ENCODE data around the gene ISCA1. TPM values are rescaled to one million over a fixed set of nuclear protein-coding genes. Genes with fewer than 3 reads are reported as not detected.

Gene ISCA1
- total RNA-seq, 1 donor from 2014 or later = 20.6 TPM

DNA sequence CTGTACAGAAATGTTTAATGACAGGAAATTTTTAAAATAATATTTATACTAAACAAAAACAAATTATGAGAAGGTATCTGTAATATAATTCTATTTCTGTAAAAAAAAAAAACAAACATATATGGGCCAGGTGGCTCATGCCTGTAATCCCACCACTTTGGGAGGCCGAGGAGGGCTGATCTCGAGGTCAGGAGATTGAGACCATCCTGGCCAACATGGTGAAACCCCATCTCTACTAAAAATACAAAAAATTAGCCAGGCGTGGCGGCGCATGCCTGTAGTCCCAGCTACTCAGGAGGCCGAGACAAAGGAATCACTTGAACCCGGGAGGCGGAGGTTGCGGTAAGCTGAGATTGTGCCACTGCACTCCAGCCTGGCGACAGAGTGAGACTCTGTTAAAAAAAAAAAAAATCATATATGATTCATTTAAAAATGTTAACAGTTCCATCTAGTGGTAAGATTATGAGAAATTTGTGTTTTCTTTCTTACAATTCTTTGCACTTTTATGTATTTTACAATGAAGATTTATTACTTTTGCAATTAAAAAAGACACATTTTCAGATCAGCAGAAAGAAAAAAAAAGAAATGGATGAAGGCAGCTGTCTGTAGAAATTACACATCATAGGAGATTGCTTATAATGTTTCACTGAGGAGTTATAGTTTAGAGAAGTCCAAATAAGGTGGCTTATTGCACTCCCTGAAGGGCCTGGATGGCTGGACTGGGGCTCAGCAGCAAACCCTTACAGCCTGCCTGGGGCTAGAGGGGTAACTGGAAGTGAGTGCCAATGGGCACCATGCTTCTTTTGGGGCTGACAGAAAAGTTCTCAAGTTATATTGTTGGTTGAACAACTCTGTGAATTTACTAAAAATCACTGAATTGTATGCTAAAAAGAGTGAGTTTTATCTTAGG, 43.2 kb downstream of the ISCA1 start:
- DNase-seq (ENCODE audit: low spot score in 2 of 2) = no peak
- Histone ChIP-seq H3K27ac (no peak overlapping the region), H3K36me3 (no peaks in the 10 kb centered on the region), H3K4me3 (no peak overlapping the region), H3K4me1 (no peaks in the 10 kb centered on the region), H3K9me3 (no peaks in the 10 kb centered on the region), H3K27me3 (no peaks in the 10 kb centered on the region)
- TF ChIP-seq, protein P1, sequence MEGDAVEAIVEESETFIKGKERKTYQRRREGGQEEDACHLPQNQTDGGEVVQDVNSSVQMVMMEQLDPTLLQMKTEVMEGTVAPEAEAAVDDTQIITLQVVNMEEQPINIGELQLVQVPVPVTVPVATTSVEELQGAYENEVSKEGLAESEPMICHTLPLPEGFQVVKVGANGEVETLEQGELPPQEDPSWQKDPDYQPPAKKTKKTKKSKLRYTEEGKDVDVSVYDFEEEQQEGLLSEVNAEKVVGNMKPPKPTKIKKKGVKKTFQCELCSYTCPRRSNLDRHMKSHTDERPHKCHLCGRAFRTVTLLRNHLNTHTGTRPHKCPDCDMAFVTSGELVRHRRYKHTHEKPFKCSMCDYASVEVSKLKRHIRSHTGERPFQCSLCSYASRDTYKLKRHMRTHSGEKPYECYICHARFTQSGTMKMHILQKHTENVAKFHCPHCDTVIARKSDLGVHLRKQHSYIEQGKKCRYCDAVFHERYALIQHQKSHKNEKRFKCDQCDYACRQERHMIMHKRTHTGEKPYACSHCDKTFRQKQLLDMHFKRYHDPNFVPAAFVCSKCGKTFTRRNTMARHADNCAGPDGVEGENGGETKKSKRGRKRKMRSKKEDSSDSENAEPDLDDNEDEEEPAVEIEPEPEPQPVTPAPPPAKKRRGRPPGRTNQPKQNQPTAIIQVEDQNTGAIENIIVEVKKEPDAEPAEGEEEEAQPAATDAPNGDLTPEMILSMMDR (IDR thresholded peaks at IDR 0.05) = peak in 1 of 3 experiments; percentile 30
- intact Hi-C loops (cut with DNase I) = no loop called here

DNA sequence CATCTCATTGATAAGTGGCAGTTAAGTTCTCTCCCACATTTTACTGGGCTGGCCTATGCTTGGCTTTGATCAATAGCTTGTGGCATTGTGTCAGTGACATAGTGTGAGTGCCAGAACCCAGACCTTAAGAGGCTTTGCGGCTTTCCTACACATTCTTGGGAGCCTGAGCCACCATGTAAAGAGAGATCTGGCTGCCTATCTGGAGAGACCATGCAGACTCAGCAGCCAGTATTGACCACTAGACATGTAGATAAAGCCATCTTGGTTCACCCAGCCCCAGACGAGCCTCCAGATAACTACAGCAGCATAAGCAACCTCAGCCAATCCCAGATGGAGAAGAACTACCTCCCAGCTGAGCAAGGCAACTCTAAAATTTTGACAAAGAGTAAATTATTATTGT, 51.5 kb downstream of the ISCA1 start:
- Histone ChIP-seq H3K9me3 (no peaks in the 10 kb centered on the region), H3K36me3 (no peaks in the 10 kb centered on the region), H3K4me1 (no peaks in the 10 kb centered on the region), H3K27ac (no peak overlapping the region), H3K4me3 (no peak overlapping the region), H3K27me3 (no peaks in the 10 kb centered on the region)
- DNase-seq (ENCODE audit: low spot score in 2 of 2) = no peak
- TF ChIP-seq, protein P1 (IDR thresholded peaks at IDR 0.05) = no peak
- intact Hi-C loops (cut with DNase I) = no loop called here

DNA sequence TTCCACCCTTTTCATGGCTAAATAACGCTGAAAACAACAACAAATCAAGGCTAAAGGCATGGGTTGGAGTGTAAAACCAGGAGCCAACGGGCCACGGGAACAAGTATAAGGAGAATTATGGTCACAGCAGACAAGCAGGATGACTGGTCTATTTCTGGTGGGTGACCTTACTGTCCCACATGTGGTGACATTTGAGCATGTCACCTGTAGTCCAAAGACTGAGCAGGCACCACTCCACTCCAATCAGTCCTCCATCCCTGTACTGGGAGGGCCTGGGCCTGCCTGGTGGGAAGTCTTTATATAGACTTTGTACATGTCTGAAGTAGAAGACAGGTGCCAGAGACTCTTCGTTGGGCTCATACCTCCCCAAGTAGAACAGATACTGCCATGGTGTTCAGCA, 59.7 kb downstream of the ISCA1 start:
- Histone ChIP-seq H3K9me3 (no peaks in the 10 kb centered on the region), H3K4me1 (no peaks in the 10 kb centered on the region), H3K27me3 (no peaks in the 10 kb centered on the region), H3K36me3 (no peaks in the 10 kb centered on the region), H3K27ac (no peak overlapping the region), H3K4me3 (no peak overlapping the region)
- TF ChIP-seq, protein P1 (IDR thresholded peaks at IDR 0.05) = no peak
- intact Hi-C loops (cut with DNase I) = no loop called here
- DNase-seq (ENCODE audit: low spot score in 2 of 2) = no peak

DNA sequence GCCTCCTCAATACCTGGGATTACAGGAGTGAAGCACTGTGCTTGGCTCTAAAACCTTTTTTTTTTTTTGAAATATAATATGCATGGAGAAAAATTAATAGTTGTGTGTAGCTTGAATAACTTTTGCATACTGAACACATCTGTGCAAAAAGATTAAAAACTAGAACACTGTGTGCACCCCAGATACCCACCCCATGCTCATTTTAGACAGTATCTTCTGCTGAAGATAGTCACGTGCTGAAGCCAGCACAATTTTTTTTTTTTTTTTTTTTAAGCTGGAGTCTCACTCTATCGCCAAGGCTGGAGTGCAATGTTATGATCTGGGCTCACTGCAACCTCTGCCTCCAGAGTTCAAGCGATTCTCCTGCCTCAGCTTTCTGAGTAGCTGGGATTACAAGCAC, 62.7 kb downstream of the ISCA1 start:
- TF ChIP-seq, protein P1 (IDR thresholded peaks at IDR 0.05) = no peak
- Histone ChIP-seq H3K36me3 (no peaks in the 10 kb centered on the region), H3K4me1 (no peaks in the 10 kb centered on the region)

DNA sequence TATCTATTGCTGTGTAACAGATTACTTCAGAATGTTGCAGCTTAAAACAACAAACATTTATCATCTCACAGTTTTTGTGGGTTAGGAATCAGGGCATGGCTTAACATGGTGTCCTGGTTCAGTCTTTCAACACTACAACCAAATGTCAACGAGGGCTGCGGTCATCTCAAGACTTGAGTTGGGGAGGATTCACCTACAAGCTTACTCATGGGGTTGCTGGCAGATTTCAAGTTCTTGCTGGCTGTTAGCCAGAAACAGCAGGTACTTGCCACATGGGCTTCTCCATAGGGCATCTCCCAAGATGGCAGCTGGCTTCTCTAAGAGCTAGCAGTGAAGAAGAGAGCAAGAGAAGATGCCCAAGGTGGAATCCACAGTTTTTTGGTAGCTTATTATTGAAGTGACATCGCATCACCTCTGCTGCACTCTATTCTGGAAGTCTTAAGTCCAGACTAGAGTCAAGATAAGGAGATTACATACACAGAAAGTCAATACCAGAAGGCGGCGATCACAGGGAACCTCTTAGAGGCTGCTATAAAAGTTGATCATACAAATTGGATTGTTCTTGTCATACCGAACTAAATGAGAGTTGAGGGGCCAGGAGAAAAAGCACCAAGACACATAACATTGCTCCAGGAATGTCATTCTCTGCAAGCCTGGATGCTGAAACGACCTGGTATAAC, 65.1 kb downstream of the ISCA1 start:
- TF ChIP-seq, protein P1 (IDR thresholded peaks at IDR 0.05) = no peak
- H3K27ac ChIP-seq = no peak overlapping the region
- no peaks in the 10 kb centered on the region for H3K4me1 ChIP-seq
- H3K36me3 ChIP-seq = no peaks in the 10 kb centered on the region
- H3K27me3 ChIP-seq = no peaks in the 10 kb centered on the region
- H3K9me3 ChIP-seq = no peaks in the 10 kb centered on the region
- no peak overlapping the region for H3K4me3 ChIP-seq
- DNase-seq (ENCODE audit: low spot score in 2 of 2) = no peak
- intact Hi-C loops (cut with DNase I) = no loop called here

More for the DNA sequence above, 62.7 kb downstream of the ISCA1 start:
- H3K27me3 ChIP-seq = no peaks in the 10 kb centered on the region
- no peaks in the 10 kb centered on the region for H3K9me3 ChIP-seq
- intact Hi-C loops (cut with DNase I) = no loop called here
- H3K4me3 ChIP-seq = no peak overlapping the region
- H3K27ac ChIP-seq = no peak overlapping the region
- no peak for DNase-seq (ENCODE audit: low spot score in 2 of 2)

Other genes with a start within 250 kb of the ISCA1 start
- gene GOLM1, start 183.0 kb downstream of the ISCA1 start, total RNA-seq = 24.4 TPM
- not detected for gene C9orf153, start 22.9 kb downstream of the ISCA1 start, total RNA-seq
- 12.9 TPM for gene TUT7, start 71.9 kb upstream of the ISCA1 start, total RNA-seq

All from ascending aorta (tissue), 2 donors.